ENCODE measurements around the gene NSUN5. TPM values are rescaled to one million over a fixed set of nuclear protein-coding genes. Genes with fewer than 3 reads are reported as not detected.
A peak's percentile ranks its signal among the peaks of the same experiment; 100 is the strongest.

Gene NSUN5
- total and polyA plus RNA-seq, 2 of the 8 experiments (the other 6 are each of a cell fraction or from before 2014, with no cell fraction given): 56.2 to 89.0 TPM

DNA sequence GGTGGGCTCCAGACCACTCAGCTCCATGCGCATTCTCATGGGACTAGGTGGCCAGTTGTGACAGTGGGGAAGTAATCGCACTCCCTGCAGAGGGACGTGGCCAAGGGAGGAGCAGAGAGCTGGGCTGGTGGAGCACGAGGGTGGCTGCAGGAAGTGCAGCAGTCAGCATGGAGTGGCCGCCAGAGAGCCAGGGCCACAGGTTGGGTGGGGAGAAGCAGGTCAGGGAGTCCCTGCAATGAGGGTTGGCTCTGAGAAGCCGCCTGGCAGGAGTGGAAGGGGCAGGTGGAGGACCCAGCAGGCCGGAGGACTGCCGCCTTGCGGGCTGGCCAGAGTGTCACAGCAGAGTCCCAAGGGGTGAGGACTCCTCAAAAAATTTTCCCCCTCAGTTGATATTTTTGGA is 45.6 kb upstream of the NSUN5 start:
- Histone ChIP-seq H2BK12ac (ENCODE audit: low read depth, low read length) (no peak overlapping the region), H3K23me2 (ENCODE audit: low read depth, low read length) (no peaks in the 10 kb centered on the region), H4K20me1 (replicated peaks in 1 of 2; ENCODE audit: control insufficient read depth in 1 of 2, insufficient read depth in 2 of 2, low read length in 2 of 2) (no peaks in the 10 kb centered on the region), H3K4me3 (ENCODE audit: extremely low read depth in 1 of 4, insufficient read depth in 2 of 4, low read depth in 3 of 4, low read length in 4 of 4) (no peak overlapping the region), H3K18ac (ENCODE audit: extremely low read depth, low read length) (peak overlapping the region; percentile 60; the same call in 1 of the 2 replicates), H3K23ac (ENCODE audit: insufficient read length) (no peak overlapping the region), H4K5ac (ENCODE audit: insufficient read length, low read depth, low read length) (no peak overlapping the region), H4K91ac (replicated peaks; ENCODE audit: insufficient read length, low read length) (peak overlapping the region; percentile 71), H3K79me2 (ENCODE audit: control insufficient read depth in 1 of 2, insufficient read depth in 2 of 2, low read length in 2 of 2) (no peaks in the 10 kb centered on the region), H3K14ac (ENCODE audit: insufficient read length) (no peak overlapping the region), H3K4me2 (ENCODE audit: insufficient read depth in 1 of 2, low read depth in 2 of 2, low read length in 2 of 2) (no peak overlapping the region), H2BK5ac (ENCODE audit: low read depth, low read length) (no peak overlapping the region), H3K79me1 (ENCODE audit: low read depth, low read length) (no peaks in the 10 kb centered on the region), H3K56ac (replicated peaks; ENCODE audit: insufficient read length, low read depth, low read length) (no peak overlapping the region), H2AK5ac (ENCODE audit: low read depth, low read length) (no peak overlapping the region), H4K8ac (ENCODE audit: extremely low read depth, insufficient read depth, low read length) (no peak overlapping the region), H2BK20ac (ENCODE audit: low read length) (no peak overlapping the region), H3K27me3 (replicated peaks in 1 of 4; ENCODE audit: control insufficient read depth in 3 of 4, extremely low read depth in 1 of 4, insufficient read depth in 3 of 4, low read length in 3 of 4) (no peaks in the 10 kb centered on the region), H2BK120ac (replicated peaks; ENCODE audit: low read depth, low read length) (no peak overlapping the region), H2BK15ac (ENCODE audit: low read length) (peak overlapping the region; percentile 72; the same call in 1 of the 2 replicates), H3K9ac (replicated peaks in 1 of 4; ENCODE audit: extremely low read depth in 1 of 4, low read depth in 3 of 4, low read length in 3 of 4) (no peak overlapping the region), H3K9me3 (ENCODE audit: insufficient read depth in 2 of 2, low read depth in 1 of 2, low read length in 1 of 2) (no peaks in the 10 kb centered on the region), H3K4ac (replicated peaks; ENCODE audit: insufficient read length, low read depth, low read length) (peak overlapping the region; percentile 80), H3K4me1 (replicated peaks in 1 of 4; ENCODE audit: control insufficient read depth in 3 of 4, insufficient read depth in 4 of 4, low read length in 3 of 4) (peaks cover 0 to 11% (median 0%) of the 10 kb centered on the region in 4 experiments; a peak in 3 of 7 replicates), H2AFZ (ENCODE audit: low read length) (no peak overlapping the region), H3K36me3 (ENCODE audit: control insufficient read depth in 2 of 4, insufficient read depth in 4 of 4, low read length in 3 of 4) (no peaks in the 10 kb centered on the region), H3K27ac (ENCODE audit: low read depth, low read length) (no peak overlapping the region)
- WGBS, 2 experiments (ENCODE audit: extremely low coverage in 1 of 2, insufficient coverage in 1 of 2, insufficient read length in 1 of 2, insufficient replicate concordance in 2 of 2, low coverage in 1 of 2, low lambda C conversion rate in 2 of 2, missing lambda C conversion rate in 1 of 2): 94% methylated on average over 9 of the region's 9 CpGs; no CpG with 5 or more reads in 1 of the 2 experiments
- CTCF ChIA-PET (ENCODE audit: partially characterized antibody): interaction anchor here (1.0 to 3.7 kb wide), 2 partner anchors 12 to 38 kb away, joined by 3 to 22 read pairs; no protein-coding TSS in a partner anchor
- FAIRE-seq (no peak), DNase-seq (ENCODE audit: low read depth in 1 of 2, low spot score in 2 of 2) (no peak)
- POLR2A ChIA-PET (ENCODE audit: partially characterized antibody): interaction anchor here (1.0 kb wide), 1 partner anchor 70 kb away, joined by 4 read pairs; no protein-coding TSS in a partner anchor
- no peak for TF ChIP-seq RXRA (IDR thresholded peaks at IDR 0.05; ENCODE audit: insufficient read depth, low read depth, low read length)
- TF ChIP-seq EZH2 (IDR thresholded peaks at IDR 0.05; ENCODE audit: low read depth, low read length, severe bottlenecking): no peak
- TF ChIP-seq, protein P1, sequence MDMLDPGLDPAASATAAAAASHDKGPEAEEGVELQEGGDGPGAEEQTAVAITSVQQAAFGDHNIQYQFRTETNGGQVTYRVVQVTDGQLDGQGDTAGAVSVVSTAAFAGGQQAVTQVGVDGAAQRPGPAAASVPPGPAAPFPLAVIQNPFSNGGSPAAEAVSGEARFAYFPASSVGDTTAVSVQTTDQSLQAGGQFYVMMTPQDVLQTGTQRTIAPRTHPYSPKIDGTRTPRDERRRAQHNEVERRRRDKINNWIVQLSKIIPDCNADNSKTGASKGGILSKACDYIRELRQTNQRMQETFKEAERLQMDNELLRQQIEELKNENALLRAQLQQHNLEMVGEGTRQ (IDR thresholded peaks at IDR 0.05; ENCODE audit: low read length): no peak
- no peak for TF ChIP-seq GABPA (IDR thresholded peaks at IDR 0.05; ENCODE audit: borderline replicate concordance, insufficient read depth, low read length)
- no peak for TF ChIP-seq KDM1A (IDR thresholded peaks at IDR 0.05; ENCODE audit: borderline replicate concordance, low read length)
- TF ChIP-seq NRF1 (IDR thresholded peaks at IDR 0.05; ENCODE audit: low read depth, low read length): no peak
- no peak for TF ChIP-seq ASH2L (IDR thresholded peaks at IDR 0.05; ENCODE audit: low read length)
- no peak for TF ChIP-seq TCF12 (IDR thresholded peaks at IDR 0.05; ENCODE audit: low read depth, low read length)
- no peak for TF ChIP-seq TBP (IDR thresholded peaks at IDR 0.05; ENCODE audit: low read depth, low read length)
- TF ChIP-seq RAD21 (IDR thresholded peaks at IDR 0.05 in 1 of 2, conservative IDR thresholded peaks at IDR 0.05 in 1 of 2; ENCODE audit: low read depth in 2 of 2, low read length in 2 of 2): no peak
- TF ChIP-seq, protein P2, sequence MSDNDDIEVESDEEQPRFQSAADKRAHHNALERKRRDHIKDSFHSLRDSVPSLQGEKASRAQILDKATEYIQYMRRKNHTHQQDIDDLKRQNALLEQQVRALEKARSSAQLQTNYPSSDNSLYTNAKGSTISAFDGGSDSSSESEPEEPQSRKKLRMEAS (IDR thresholded peaks at IDR 0.05): no peak
